Aorta (tissue), 5 donors: ENCODE data around the gene MEMO1. TPM values are rescaled to one million over a fixed set of nuclear protein-coding genes. Genes with fewer than 3 reads are reported as not detected.
"Not testable (repeated sequence)": the region's sequence is repeated elsewhere in the genome, so short reads cannot be mapped to it uniquely, and the experiment has no call there.

Source experiments
- ATAC-seq: fragments of 200-7000 bp; cut with Tn5 transposase; one replicate; pipeline ENCODE4 v1.9.1; 2022; ENCODE audit warnings: moderate library complexity; ENCODE audit not compliant: low FRiP score
- DNase-seq, 2 donors: peaks; one replicate each; pipeline ENCODE4 v3.0.0-alpha.2; 2020
- H3K27ac ChIP-seq, 2 donors: one replicate each; pipeline ENCODE4 v1.5.1; 2013; ENCODE audit warnings: low read length in 2 of 2, mild to moderate bottlenecking in 2 of 2, moderate library complexity in 2 of 2, control low read depth in 1 of 2, inconsistent platforms in 1 of 2, low read depth in 1 of 2
- H3K27me3 ChIP-seq, 2 donors: one replicate each; pipeline ENCODE4 v1.6.1; 2013; ENCODE audit warnings: control low read depth in 1 of 2, low read length in 1 of 2, mild to moderate bottlenecking in 1 of 2, moderate library complexity in 1 of 2; ENCODE audit not compliant: insufficient read depth in 2 of 2, control insufficient read depth in 1 of 2
- H3K36me3 ChIP-seq, 2 donors: one replicate each; pipeline ENCODE4 v1.6.1; 2013; ENCODE audit warnings: control low read depth in 1 of 2, low read length in 1 of 2, mild to moderate bottlenecking in 1 of 2; ENCODE audit not compliant: insufficient read depth in 2 of 2, control insufficient read depth in 1 of 2
- H3K4me1 ChIP-seq, 2 donors: one replicate each; pipeline ENCODE4 v1.6.1; 2013; ENCODE audit warnings: low read length in 2 of 2, control low read depth in 1 of 2, mild to moderate bottlenecking in 1 of 2, moderate library complexity in 1 of 2; ENCODE audit not compliant: insufficient read depth in 2 of 2, control insufficient read depth in 1 of 2
- H3K4me3 ChIP-seq, 2 donors: one replicate each; pipeline ENCODE4 v1.5.1; 2013; ENCODE audit warnings: low read length in 2 of 2, control low read depth in 1 of 2, mild to moderate bottlenecking in 1 of 2
- H3K9me3 ChIP-seq: one replicate; pipeline ENCODE4 v1.6.1; 2013; ENCODE audit warnings: mild to moderate bottlenecking, low read length; ENCODE audit not compliant: control insufficient read depth
- WGBS, 2 donors: extraction: QIAGEN DNeasy Blood & Tissue Kit; methylation state at CpG; one replicate each; pipeline ENCODE4 v1.1.7; 2013; 5-methylcytosine and 5-hydroxymethylcytosine counted together
- intact Hi-C, 2 donors: fragments of 100-400 bp; cut with DNase I; formaldehyde crosslinking; loops; one replicate each; pipeline versions ENCODE4 v1.14.2 to v1.15.0; 2022
- polyA plus RNA-seq, 2 donors: library from polyadenylated mRNA; stranded (reverse); fragments of 200-250 nt; gene quantifications; one replicate each; pipeline ENCODE4 v1.2.3, GENCODE V29; 2013
- total RNA-seq, 2 donors: library from RNA; stranded (reverse); fragmentation: NEBNext Ultra II Directional; extraction: Animal tissue kit (Norgen Biotek cat#: 25700); gene quantifications; one replicate each; pipeline ENCODE4 v1.2.1, GENCODE V29; 2021
- donor health status: healthy with polysubstance abuse.
- donor health status: Bipolar disorder and iron deficiency.
- donor health status: DM: no; HTN: no; CAD: no.
- donor health status: DM: no; HTN: no; CAD: no.
- donor health status: DM: yes; HTN: yes; CAD: no.

The MEMO1 gene
- total and polyA plus RNA-seq, 4 donors, result 26.5 to 36.2 (median 31.1) TPM

DNA sequence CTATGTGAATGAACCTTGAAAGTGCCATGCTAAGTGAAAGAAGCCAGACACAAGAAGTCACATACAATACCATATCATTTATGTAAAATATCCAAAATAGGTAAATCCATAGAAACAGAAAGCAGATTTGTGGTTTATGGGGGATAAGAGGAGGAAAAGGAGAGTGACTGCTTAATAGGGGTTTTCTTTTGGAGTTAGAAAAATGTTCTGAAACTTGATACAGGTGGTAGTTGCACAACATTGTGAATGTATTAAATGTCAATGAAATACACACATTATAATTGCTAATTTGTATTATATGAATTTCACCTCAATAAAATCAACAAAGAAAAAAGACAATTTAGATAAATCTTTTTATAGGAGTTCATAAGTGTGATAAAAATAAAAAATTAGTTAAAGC is 37.1 kb downstream of the MEMO1 start:
- H3K4me3 ChIP-seq, result no peak overlapping the region
- no peak overlapping the region for H3K27ac ChIP-seq
- no peaks in the 10 kb centered on the region for H3K9me3 ChIP-seq
- ATAC-seq (no peak), DNase-seq (no peak)
- H3K4me1 ChIP-seq, result no peaks in the 10 kb centered on the region
- no peaks in the 10 kb centered on the region for H3K27me3 ChIP-seq
- intact Hi-C loops, result no loop called here
- no peaks in the 10 kb centered on the region for H3K36me3 ChIP-seq

GRCh38 chr2:31972059-31972458 is 38.7 kb downstream of the MEMO1 start:
- DNase-seq, result no peak
- no peak overlapping the region for H3K27ac ChIP-seq
- no peaks in the 10 kb centered on the region for H3K36me3 ChIP-seq
- no peaks in the 10 kb centered on the region for H3K27me3 ChIP-seq
- no peak for ATAC-seq
- H3K4me3 ChIP-seq, result no peak overlapping the region
- intact Hi-C loops, result no loop called here
- H3K9me3 ChIP-seq, result no peaks in the 10 kb centered on the region
- no peaks in the 10 kb centered on the region for H3K4me1 ChIP-seq
- WGBS, 2 donors, result 85 to 89% methylated on average over 2 of the region's 2 CpGs

GRCh38 chr2:31969178-31969577 is 41.6 kb downstream of the MEMO1 start:
- H3K27ac ChIP-seq, result no peak overlapping the region
- H3K4me3 ChIP-seq, result no peak overlapping the region
- no peaks in the 10 kb centered on the region for H3K9me3 ChIP-seq
- no peaks in the 10 kb centered on the region for H3K36me3 ChIP-seq
- no peaks in the 10 kb centered on the region for H3K4me1 ChIP-seq
- intact Hi-C loops, result no loop called here
- H3K27me3 ChIP-seq, result no peaks in the 10 kb centered on the region
- ATAC-seq (no peak), DNase-seq (no peak)
- WGBS, 2 donors, result 90 to 91% methylated on average over 4 of the region's 4 CpGs

DNA sequence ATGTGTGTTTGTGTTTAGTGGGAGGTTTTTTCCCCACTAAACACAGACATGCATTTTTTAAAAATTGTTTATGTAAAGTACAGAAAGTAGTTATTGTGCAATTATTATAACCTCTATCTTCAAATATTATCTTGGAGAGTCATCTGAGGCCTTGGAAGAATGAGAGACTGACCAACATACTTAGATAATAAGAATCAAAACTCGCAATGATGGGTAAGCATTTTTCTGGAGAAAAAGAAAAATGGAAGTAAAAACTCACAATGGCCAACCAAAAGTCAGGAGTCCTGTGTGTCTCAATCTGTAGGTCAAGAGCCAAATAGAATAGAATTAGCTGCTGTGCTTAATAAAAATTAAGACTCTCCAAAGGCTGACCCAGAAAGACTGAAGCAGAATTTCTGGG is 43.0 kb downstream of the MEMO1 start:
- DNase-seq, result no peak
- no peak for ATAC-seq
- Histone ChIP-seq H3K27me3 (no peaks in the 10 kb centered on the region), H3K36me3 (no peaks in the 10 kb centered on the region), H3K27ac (no peak overlapping the region), H3K4me3 (no peak overlapping the region), H3K4me1 (no peaks in the 10 kb centered on the region), H3K9me3 (no peaks in the 10 kb centered on the region)
- 90 to 97% methylated on average over 1 of the region's 1 CpG for WGBS, 2 donors
- intact Hi-C loops, result no loop called here

GRCh38 chr2:31966402-31966801 is 44.4 kb downstream of the MEMO1 start:
- H3K27ac ChIP-seq, H3K27me3 ChIP-seq, H3K36me3 ChIP-seq, H3K4me1 ChIP-seq, DNase-seq, intact Hi-C loops, H3K9me3 ChIP-seq, ATAC-seq, H3K4me3 ChIP-seq: not testable (repeated sequence)
- WGBS, 2 donors, result 95 to 97% methylated on average over 6 of the region's 6 CpGs

DNA sequence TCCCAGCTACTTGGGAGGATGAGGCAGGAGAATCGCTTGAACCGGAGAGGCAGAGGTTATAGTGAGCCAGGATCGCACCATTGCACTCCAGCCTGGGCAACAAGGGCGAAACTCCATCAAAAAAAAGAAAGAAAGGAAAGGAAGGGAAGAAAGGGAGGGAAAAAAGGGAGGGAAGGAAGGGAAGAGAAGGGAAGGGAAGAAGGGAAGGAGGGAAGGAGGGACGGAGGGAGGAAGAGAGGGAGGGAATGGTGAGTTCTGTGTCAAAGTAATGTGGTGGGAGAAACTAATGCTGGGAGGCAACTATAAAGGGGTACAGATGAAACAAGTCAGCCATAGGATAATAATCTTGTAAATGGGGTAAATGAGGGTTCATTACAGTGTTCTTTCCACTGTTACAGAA is 45.7 kb downstream of the MEMO1 start:
- intact Hi-C loops, result no loop called here
- Histone ChIP-seq H3K4me3 (no peak overlapping the region), H3K27me3 (no peaks in the 10 kb centered on the region), H3K4me1 (no peaks in the 10 kb centered on the region), H3K9me3 (no peaks in the 10 kb centered on the region), H3K27ac (no peak overlapping the region), H3K36me3 (no peaks in the 10 kb centered on the region)
- no peak for DNase-seq
- WGBS, 2 donors, result 95 to 98% methylated on average over 5 of the region's 5 CpGs
- ATAC-seq, result no peak

DNA sequence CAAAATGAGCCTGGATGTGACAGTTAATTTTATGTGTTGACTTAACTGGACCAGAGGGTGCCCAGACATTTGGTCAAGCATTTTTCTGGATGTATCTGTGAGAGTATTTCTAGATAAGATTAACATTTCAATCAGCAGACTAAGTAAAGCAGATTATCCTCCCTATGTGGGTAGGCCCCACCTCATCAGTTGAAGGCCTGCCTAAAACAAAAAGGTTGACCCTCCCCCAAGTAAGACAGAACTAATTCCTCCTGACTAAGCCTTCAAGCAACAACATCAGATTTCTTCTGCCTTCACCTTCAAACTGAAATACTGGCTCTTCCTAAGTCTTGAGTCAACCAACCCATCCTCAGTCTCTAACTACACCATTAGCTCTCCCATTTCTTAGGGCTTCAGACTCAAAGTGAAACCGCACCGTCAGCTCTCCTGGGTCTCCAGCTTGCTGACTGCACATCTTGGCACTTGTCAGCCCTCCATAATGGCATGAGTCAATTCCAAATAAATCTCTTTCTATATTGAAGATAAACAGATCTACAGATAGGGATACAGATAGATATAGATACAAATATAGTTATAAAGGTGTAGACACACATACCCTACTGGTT is 47.9 kb downstream of the MEMO1 start:
- WGBS, 2 donors, result 96 to 100% methylated on average over 2 of the region's 2 CpGs
- no peak overlapping the region for H3K4me3 ChIP-seq
- DNase-seq, result peak in 1 of 2 donors; percentile 67
- no peaks in the 10 kb centered on the region for H3K9me3 ChIP-seq
- no peaks in the 10 kb centered on the region for H3K36me3 ChIP-seq
- no peak for ATAC-seq
- H3K4me1 ChIP-seq, result peaks cover 0 to 2% of the 10 kb centered on the region in 2 donors
- H3K27me3 ChIP-seq, result no peaks in the 10 kb centered on the region
- intact Hi-C loops, result no loop called here
- H3K27ac ChIP-seq, result no peak overlapping the region

- DNase-seq, result no peak
- intact Hi-C loops, result no loop called here
- 75 to 81% methylated on average over 5 of the region's 5 CpGs for WGBS, 2 donors
- Histone ChIP-seq H3K9me3 (no peaks in the 10 kb centered on the region), H3K4me3 (no peak overlapping the region), H3K4me1 (peaks cover 0 to 2% of the 10 kb centered on the region in 2 donors), H3K36me3 (no peaks in the 10 kb centered on the region), H3K27me3 (no peaks in the 10 kb centered on the region), H3K27ac (no peak overlapping the region)
- ATAC-seq, result no peak
These were observed 52.6 kb downstream of the MEMO1 start for GRCh38 chr2:31958140-31958717.

- Histone ChIP-seq H3K36me3 (no peaks in the 10 kb centered on the region), H3K4me1 (peaks cover 0 to 2% of the 10 kb centered on the region in 2 donors), H3K4me3 (no peak overlapping the region), H3K9me3 (no peaks in the 10 kb centered on the region), H3K27ac (no peak overlapping the region), H3K27me3 (no peaks in the 10 kb centered on the region)
- DNase-seq (no peak), ATAC-seq (no peak)
- WGBS, 2 donors, result 91 to 93% methylated on average over 1 of the region's 1 CpG
- intact Hi-C loops, result no loop called here
These were observed 53.3 kb downstream of the MEMO1 start for GRCh38 chr2:31957354-31958139.
